HEK293T (cell line): ENCODE results near the gene ACP4.

Experiments
- CTCF ChIA-PET: fragments of 350-600 bp; formaldehyde crosslinking; extraction: SDS; loops from one replicate; lab custom pipeline; 2021; ENCODE audit warnings: antibody characterized with exemption, inconsistent platforms; lab: Yijun Ruan, JAX
- POLR2A ChIA-PET: fragments of 350-600 bp; formaldehyde crosslinking; extraction: SDS; loops from one replicate; lab custom pipeline; 2020; ENCODE audit warnings: antibody characterized with exemption, inconsistent platforms; lab: Yijun Ruan, JAX
- DNase-seq: peaks from one replicate; pipeline ENCODE4 v3.0.0; 2012; ENCODE audit warnings: mixed read lengths; ENCODE audit errors: extremely low spot score
- ARNT ChIP-seq: fragments of 450-650 bp; IDR thresholded peaks from 2 replicates; pipeline ENCODE4 v1.6.1; 2017; ENCODE audit warnings: mild to moderate bottlenecking
- BHLHE40 ChIP-seq: fragments of 450-650 bp; IDR thresholded peaks from 2 replicates; pipeline ENCODE4 v1.6.1; 2016; ENCODE audit warnings: mild to moderate bottlenecking, moderate library complexity, borderline replicate concordance
- CTBP1 ChIP-seq: fragments of 450-650 bp; IDR thresholded peaks from 2 replicates; pipeline ENCODE4 v1.6.1; 2016; ENCODE audit warnings: borderline replicate concordance
- ELF4 ChIP-seq: fragments of 450-650 bp; IDR thresholded peaks from 2 replicates; pipeline ENCODE4 v1.6.1; 2017; ENCODE audit warnings: antibody characterized with exemption
- FOXA1 ChIP-seq: fragments of 450-650 bp; IDR thresholded peaks from 2 replicates; pipeline ENCODE4 v1.6.1; 2016; ENCODE audit warnings: mild to moderate bottlenecking
- FOXK2 ChIP-seq: fragments of 450-650 bp; IDR thresholded peaks from 2 replicates; pipeline ENCODE4 v1.6.1; 2016; ENCODE audit warnings: mild to moderate bottlenecking
- FOXM1 ChIP-seq: fragments of 450-650 bp; IDR thresholded peaks from 2 replicates; pipeline ENCODE4 v1.6.1; 2017; ENCODE audit warnings: mild to moderate bottlenecking, borderline replicate concordance
- HDGF ChIP-seq: fragments of 450-650 bp; IDR thresholded peaks from 2 replicates; pipeline ENCODE4 v1.6.1; 2017; ENCODE audit warnings: antibody characterized with exemption, borderline replicate concordance
- L3MBTL2 ChIP-seq: fragments of 450-650 bp; conservative IDR thresholded peaks from 2 replicates; pipeline ENCODE4 v1.6.1; 2016; ENCODE audit warnings: mild to moderate bottlenecking
- LEF1 ChIP-seq: fragments of 450-650 bp; IDR thresholded peaks from 2 replicates; pipeline ENCODE4 v1.6.1; 2017; ENCODE audit warnings: mild to moderate bottlenecking, borderline replicate concordance
- NFRKB ChIP-seq: fragments of 450-650 bp; IDR thresholded peaks from 2 replicates; pipeline ENCODE4 v1.6.1; 2016; ENCODE audit warnings: mild to moderate bottlenecking, moderate library complexity
- SP1 ChIP-seq: fragments of 450-650 bp; IDR thresholded peaks from 2 replicates; pipeline ENCODE4 v1.6.1; 2017
- SUZ12 ChIP-seq: fragments of 450-650 bp; IDR thresholded peaks from 2 replicates; pipeline ENCODE4 v1.6.1; 2016; ENCODE audit warnings: mild to moderate bottlenecking
- TARDBP ChIP-seq: fragments of 450-650 bp; IDR thresholded peaks from 2 replicates; pipeline ENCODE4 v1.6.1; 2016
- ZNF384 ChIP-seq: fragments of 450-650 bp; IDR thresholded peaks from 2 replicates; pipeline ENCODE4 v1.6.1; 2016
- TF ChIP-seq, protein P1 (sequence below): fragments of 450-650 bp; IDR thresholded peaks from 2 replicates; pipeline ENCODE4 v1.6.1; 2016

Gene ACP4

DNA sequence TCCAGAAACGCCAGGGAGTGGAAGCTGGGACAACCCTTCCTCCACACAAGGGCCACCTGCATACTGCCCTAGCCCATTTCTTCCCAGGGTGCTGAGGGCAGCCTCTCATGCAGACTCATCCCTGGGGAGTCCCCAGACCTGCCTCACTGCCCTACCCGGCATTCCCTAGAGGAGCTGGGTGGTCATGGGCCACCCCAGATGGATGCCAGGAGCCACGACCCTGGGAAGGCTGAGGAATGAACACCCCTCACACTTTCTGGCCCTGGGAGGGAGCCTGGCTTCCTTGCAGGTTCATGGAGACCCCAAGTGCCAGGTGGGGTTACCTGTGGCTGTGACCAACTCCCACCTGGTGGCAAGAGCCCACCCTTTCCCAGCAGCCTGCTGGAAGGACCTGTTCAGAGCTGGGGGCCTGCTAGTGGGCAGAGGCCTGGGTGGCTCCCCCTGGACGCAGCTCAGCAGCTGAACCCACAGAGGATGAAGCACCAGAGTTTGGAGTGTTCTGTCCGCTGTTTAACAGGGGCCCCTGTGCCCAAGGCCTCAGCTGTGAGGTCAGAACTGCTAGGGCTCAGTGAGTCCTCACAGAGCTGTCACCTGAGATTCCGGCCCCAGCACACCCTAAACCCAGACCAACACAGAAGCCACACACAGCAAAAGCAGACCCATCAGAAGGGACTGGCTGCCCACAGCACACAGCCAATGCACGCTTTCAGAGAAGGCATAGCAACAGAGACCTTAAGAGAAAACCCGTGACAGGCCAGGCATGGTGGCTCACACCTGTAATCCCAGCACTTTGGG, 6.6 kb downstream of the ACP4 start:
- ChIA-PET CTCF (interaction anchor here (0.7 to 1.5 kb wide), 6 partner anchors 8 to 220 kb away, joined by 3 to 5 read pairs (median 3); no protein-coding TSS in a partner anchor), POLR2A (interaction anchor here (1.0 to 4.8 kb wide), 5 partner anchors 7 to 125 kb away, joined by 3 to 46 read pairs (median 5); partner anchors contain the start of gene KLK3)
- TF ChIP-seq, protein P1, sequence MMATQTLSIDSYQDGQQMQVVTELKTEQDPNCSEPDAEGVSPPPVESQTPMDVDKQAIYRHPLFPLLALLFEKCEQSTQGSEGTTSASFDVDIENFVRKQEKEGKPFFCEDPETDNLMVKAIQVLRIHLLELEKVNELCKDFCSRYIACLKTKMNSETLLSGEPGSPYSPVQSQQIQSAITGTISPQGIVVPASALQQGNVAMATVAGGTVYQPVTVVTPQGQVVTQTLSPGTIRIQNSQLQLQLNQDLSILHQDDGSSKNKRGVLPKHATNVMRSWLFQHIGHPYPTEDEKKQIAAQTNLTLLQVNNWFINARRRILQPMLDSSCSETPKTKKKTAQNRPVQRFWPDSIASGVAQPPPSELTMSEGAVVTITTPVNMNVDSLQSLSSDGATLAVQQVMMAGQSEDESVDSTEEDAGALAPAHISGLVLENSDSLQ, result no peak
- no peak for TF ChIP-seq CTBP1
- TF ChIP-seq FOXK2, result no peak
- no peak for TF ChIP-seq SUZ12
- DNase-seq, result no peak

DNA sequence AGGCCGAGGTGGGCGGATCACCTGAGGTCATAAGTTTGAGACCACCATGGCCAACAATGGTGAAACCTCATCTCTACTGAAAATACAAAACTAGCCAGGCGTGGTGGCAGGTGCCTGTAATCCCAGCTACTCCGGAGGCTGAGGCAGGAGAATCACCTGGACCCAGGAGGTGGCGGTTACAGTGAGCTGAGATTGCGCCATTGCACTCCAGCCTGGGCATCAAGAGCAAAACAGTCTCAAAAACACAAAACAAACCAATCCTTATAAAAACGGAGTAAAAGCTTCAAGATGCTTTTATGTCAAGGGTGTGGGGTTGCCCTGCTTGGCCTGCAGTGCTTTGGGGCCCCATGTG, 7.2 kb downstream of the ACP4 start:
- DNase-seq, result no peak
- TF ChIP-seq TARDBP (no peak), BHLHE40 (no peak), FOXK2 (no peak), SP1 (no peak)
- ChIA-PET CTCF (no interaction called here), POLR2A (interaction anchor here (1.5 kb wide), 1 partner anchor 57 kb away, joined by 3 read pairs; the partner anchor contains the start of gene KLK3)

DNA sequence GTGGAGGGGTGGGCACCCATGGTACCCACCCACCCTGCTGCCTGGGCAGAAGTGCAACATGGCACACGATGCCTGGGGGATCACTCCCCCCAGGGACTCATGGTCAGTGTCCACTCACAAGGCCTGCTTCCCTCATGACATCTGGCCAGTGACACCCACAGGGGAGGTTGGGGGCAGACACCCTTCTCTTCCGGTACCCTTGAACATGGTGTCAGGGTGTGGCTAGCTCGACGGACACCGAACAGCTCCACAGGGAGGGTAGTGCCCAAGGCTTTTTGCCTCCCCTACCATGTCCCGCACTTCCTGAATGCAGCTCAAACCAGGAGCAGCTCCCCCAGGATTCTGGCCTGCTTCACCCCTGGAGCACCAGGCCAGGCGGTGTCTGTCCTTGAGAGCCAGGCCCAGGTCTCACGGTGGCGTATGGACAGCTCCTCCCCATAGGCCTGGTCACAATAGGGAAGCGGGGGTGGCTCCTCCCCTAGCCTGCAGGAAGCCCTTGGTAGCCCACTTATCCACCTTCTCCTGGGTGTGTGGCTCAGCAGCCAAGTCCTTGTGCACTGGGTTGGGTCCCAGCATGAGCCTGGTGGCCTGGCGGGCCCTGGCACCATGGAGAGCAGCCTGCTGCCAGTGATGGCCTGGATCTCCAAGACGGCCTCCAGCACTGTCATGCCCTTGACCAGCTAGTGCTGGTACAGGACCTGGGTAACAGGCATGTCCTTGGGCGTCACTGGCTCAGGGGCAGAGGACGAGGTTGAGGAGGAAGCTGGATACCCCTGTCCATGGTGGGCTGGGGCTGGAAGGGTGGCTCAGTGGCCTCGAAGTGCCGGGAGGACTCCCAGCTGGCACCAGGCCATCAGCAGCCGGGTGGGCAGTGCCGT, 7.8 kb downstream of the ACP4 start:
- TF ChIP-seq, protein P1, result no peak
- TF ChIP-seq ZNF384, result no peak
- TF ChIP-seq FOXM1, result no peak
- no peak for TF ChIP-seq ELF4
- no peak for TF ChIP-seq ARNT
- no peak for TF ChIP-seq LEF1
- no peak for TF ChIP-seq BHLHE40
- TF ChIP-seq SUZ12, result no peak
- no peak for TF ChIP-seq FOXK2
- no peak for TF ChIP-seq FOXA1
- ChIA-PET POLR2A (interaction anchor here (1.5 kb wide), 1 partner anchor 57 kb away, joined by 3 read pairs; the partner anchor contains the start of gene KLK3), CTCF (interaction anchor here (0.8 kb wide), 1 partner anchor 242 kb away, joined by 5 read pairs; no protein-coding TSS in a partner anchor)
- DNase-seq, result no peak

DNA sequence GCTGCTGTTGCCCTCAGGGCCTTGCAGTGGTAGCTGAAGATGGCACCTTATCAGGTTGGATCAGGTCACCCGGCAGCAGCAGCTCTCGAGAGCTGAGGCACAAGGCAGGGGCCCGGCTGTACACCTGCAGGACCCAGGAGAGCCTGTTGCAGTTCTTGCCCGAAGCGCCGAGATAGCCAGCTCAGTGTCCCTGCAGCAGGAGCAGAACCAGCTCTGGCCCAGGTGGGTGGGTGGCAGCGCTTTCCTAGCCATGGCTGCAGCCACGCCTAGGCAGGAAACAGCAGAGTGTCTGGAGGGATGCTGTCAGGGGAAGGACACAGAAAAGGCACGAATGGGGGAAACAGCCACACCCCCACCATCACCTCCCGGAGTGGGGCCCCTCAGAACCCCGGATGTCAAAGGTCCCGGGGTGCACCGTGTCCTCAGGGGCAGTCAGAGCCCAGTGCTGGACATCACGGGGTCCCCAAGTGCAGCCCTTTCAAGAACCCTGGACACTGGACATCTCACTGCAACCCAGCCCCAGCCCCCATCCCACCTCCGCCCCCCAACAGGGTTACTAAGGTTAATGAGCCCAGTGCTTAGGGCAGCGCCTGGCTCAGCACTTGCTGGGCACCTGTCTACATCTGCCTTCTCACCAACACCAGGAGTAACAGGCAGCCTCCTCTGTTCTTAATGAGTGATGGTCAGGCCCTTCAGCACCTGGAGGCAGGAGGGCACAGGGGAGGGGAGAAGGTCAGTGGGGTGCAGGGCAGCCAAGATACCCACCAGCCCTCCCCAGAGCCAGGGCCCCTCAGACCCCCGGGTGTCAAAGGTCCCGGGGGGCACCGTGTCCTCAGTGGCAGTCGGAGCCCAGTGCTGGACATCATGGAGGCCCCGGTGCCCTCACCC, 8.7 kb downstream of the ACP4 start:
- ChIA-PET CTCF (interaction anchor here (0.8 kb wide), 1 partner anchor 243 kb away, joined by 5 read pairs; no protein-coding TSS in a partner anchor), POLR2A (interaction anchor here (1.5 kb wide), 1 partner anchor 56 kb away, joined by 3 read pairs; the partner anchor contains the start of gene KLK3)
- no peak for DNase-seq
- no peak for TF ChIP-seq ELF4
- TF ChIP-seq, protein P1, result no peak

DNA sequence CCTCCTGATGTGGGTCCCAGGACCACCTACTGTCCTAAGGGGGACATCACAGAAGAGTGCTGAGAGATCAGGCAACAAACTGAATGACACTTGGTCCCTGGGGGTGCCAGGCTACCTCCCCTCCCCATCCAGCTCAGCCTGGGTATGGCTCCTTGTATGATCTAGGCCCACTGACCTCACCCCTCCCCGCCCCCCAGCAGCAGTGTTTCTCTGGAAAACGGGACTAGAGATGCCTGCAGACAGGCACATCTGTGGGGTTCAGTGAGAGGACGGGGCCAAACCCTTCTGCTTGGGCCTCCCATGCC, 9.3 kb downstream of the ACP4 start:
- ChIA-PET CTCF (no interaction called here), POLR2A (no interaction called here)
- DNase-seq, result no peak
- TF ChIP-seq FOXA1 (no peak), SUZ12 (no peak), TARDBP (no peak), ZNF384 (no peak), BHLHE40 (no peak), HDGF (no peak), ELF4 (no peak), FOXM1 (no peak), FOXK2 (no peak), SP1 (no peak), NFRKB (no peak), L3MBTL2 (no peak), LEF1 (no peak), CTBP1 (no peak), ARNT (no peak)
- TF ChIP-seq, protein P1, result no peak
